Neural progenitor cell (in vitro differentiated cells): Measurements from ENCODE around the gene CDC42BPG. TPM values are rescaled to one million over a fixed set of nuclear protein-coding genes. Genes with fewer than 3 reads are reported as not detected.

Experiments
- DNase-seq: peaks from one replicate; pipeline ENCODE4 v3.0.0-alpha.2; 2016; ENCODE audit warnings: low spot score
- H2AFZ ChIP-seq: fragments of 200-600 bp; sonication (generic); replicated peaks from 2 replicates; pipeline ENCODE4 v1.6.1; 2016; ENCODE audit warnings: antibody characterized with exemption
- H3F3A ChIP-seq: fragments of 200-600 bp; sonication (generic); 2 replicates; pipeline ENCODE4 v1.6.1; 2016; ENCODE audit warnings: antibody characterized with exemption, low read depth
- H3K27ac ChIP-seq: fragments of 200-600 bp; sonication (generic); 2 replicates; pipeline ENCODE4 v1.5.1; 2016; ENCODE audit warnings: mild to moderate bottlenecking
- H3K27me3 ChIP-seq: fragments of 200-600 bp; sonication (generic); 2 replicates; pipeline ENCODE4 v1.6.1; 2016; ENCODE audit warnings: mild to moderate bottlenecking, moderate library complexity
- H3K36me3 ChIP-seq: fragments of 200-600 bp; sonication (generic); 2 replicates; pipeline ENCODE4 v1.5.1; 2016
- H3K4me1 ChIP-seq: fragments of 200-600 bp; sonication (generic); 2 replicates; pipeline ENCODE4 v1.6.1; 2016; ENCODE audit warnings: mixed run types
- H3K4me2 ChIP-seq: fragments of 200-600 bp; sonication (generic); 2 replicates; pipeline ENCODE4 v1.6.1; 2016
- H3K4me3 ChIP-seq: fragments of 200-600 bp; sonication (generic); 2 replicates; pipeline ENCODE4 v1.5.1; 2016
- H3K79me2 ChIP-seq: fragments of 200-600 bp; sonication (generic); 2 replicates; pipeline ENCODE4 v1.6.1; 2016; ENCODE audit warnings: low read depth
- H3K9ac ChIP-seq: fragments of 200-600 bp; sonication (generic); 2 replicates; pipeline ENCODE4 v1.6.1; 2016
- H3K9me3 ChIP-seq: fragments of 200-600 bp; sonication (generic); 2 replicates; pipeline ENCODE4 v1.5.1; 2016; ENCODE audit warnings: low read depth
- H4K20me1 ChIP-seq: fragments of 200-600 bp; sonication (generic); 2 replicates; pipeline ENCODE4 v1.6.1; 2016; ENCODE audit warnings: low read depth
- H3K27ac Mint-ChIP-seq: 3 replicates; pipeline ENCODE4 v1.8.0; 2021; ENCODE audit warnings: mixed read lengths
- H3K27me3 Mint-ChIP-seq: 2 replicates; pipeline ENCODE4 v1.8.0; 2022; ENCODE audit warnings: low read depth, mild to moderate bottlenecking, inconsistent platforms, moderate library complexity, mixed read lengths; ENCODE audit not compliant: insufficient read depth
- H3K36me3 Mint-ChIP-seq: 3 replicates; pipeline ENCODE4 v1.8.0; 2021; ENCODE audit warnings: mixed read lengths
- H3K4me1 Mint-ChIP-seq: 3 replicates; pipeline ENCODE4 v1.8.0; 2021; ENCODE audit warnings: mixed read lengths
- H3K4me3 Mint-ChIP-seq: 3 replicates; pipeline ENCODE4 v1.8.0; 2021; ENCODE audit warnings: mild to moderate bottlenecking, moderate library complexity, mixed read lengths
- H3K9me3 Mint-ChIP-seq: 3 replicates; pipeline ENCODE4 v1.8.0; 2020; ENCODE audit warnings: mixed read lengths
- CTCF ChIP-seq: fragments of 200-600 bp; sonication (generic); IDR thresholded peaks from 2 replicates; pipeline ENCODE4 v1.5.1; 2017; ENCODE audit warnings: antibody characterized with exemption, mild to moderate bottlenecking
- EZH2 ChIP-seq: fragments of 200-600 bp; sonication (generic); IDR thresholded peaks from 2 replicates; pipeline ENCODE4 v1.6.1; 2017; ENCODE audit warnings: antibody characterized with exemption, mild to moderate bottlenecking, moderate library complexity
- EZH2phosphoT487 ChIP-seq: fragments of 200-600 bp; sonication (generic); IDR thresholded peaks from 2 replicates; pipeline ENCODE4 v1.6.1; 2017; ENCODE audit warnings: antibody characterized with exemption
- total RNA-seq: library from RNA; depleted of rRNA; stranded (reverse); fragments of >200 nt; gene quantifications from 2 replicates; pipeline ENCODE4 v1.2.3, GENCODE V29; 2015; ENCODE audit warnings: low replicate concordance

The CDC42BPG gene
- total RNA-seq, 1 donor from 2014 or later: 0.62 TPM

DNA sequence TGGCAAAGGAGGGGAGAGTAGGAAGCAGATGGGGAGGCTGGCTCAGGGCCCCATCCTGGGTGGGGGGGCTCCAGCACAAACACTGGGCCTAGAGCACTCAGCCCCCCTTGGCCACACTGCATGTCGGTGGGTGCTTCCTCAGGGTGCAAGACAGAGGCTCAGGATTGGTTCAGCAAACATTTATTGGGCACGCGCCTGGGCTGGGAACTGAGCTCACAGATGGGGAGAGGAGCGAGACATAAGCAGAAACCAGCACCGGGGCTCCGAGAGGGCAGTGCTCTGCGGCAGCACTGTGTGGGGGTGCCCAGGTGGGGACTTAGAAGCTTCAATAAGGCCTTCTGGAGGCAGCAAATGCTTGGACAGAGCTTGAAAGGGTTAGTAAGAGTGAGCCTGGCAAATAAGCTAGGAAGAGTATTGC, 46.1 kb upstream of the CDC42BPG start:
- DNase-seq: no peak
- Histone ChIP-seq H3K4me2 (no peak overlapping the region), H3K9ac (no peak overlapping the region), H3F3A (peaks cover 3% of the 10 kb centered on the region), H3K79me2 (no peaks in the 10 kb centered on the region), H3K27ac (no peak overlapping the region), H3K4me1 (peaks cover 12% of the 10 kb centered on the region), H3K4me3 (no peak overlapping the region), H3K27me3 (no peaks in the 10 kb centered on the region), H3K36me3 (no peaks in the 10 kb centered on the region), H3K9me3 (no peaks in the 10 kb centered on the region), H4K20me1 (peaks cover 5% of the 10 kb centered on the region), H2AFZ (no peak overlapping the region)
- no peaks in the 10 kb centered on the region for H3K9me3 Mint-ChIP-seq
- no peaks in the 10 kb centered on the region for H3K36me3 Mint-ChIP-seq
- peaks cover 12% of the 10 kb centered on the region for H3K4me1 Mint-ChIP-seq
- peaks cover 5% of the 10 kb centered on the region for H3K27me3 Mint-ChIP-seq
- TF ChIP-seq EZH2phosphoT487: no peak
- no peak for TF ChIP-seq EZH2
- TF ChIP-seq CTCF: no peak
- peak overlapping the region; percentile 50 for H3K27ac Mint-ChIP-seq
- H3K4me3 Mint-ChIP-seq: no peak overlapping the region

GRCh38 chr11:64888729-64889511, 44.5 kb upstream of the CDC42BPG start:
- H3K4me1 Mint-ChIP-seq: peaks cover 12% of the 10 kb centered on the region

GRCh38 chr11:64888406-64888728, 43.9 kb upstream of the CDC42BPG start:
- Histone ChIP-seq H2AFZ (peak overlapping the region; percentile 97), H3K27me3 (no peaks in the 10 kb centered on the region), H4K20me1 (no peaks in the 10 kb centered on the region), H3K4me1 (peaks cover 12% of the 10 kb centered on the region), H3K79me2 (no peaks in the 10 kb centered on the region), H3K27ac (no peak overlapping the region), H3K9me3 (no peaks in the 10 kb centered on the region), H3F3A (peaks cover 3% of the 10 kb centered on the region), H3K36me3 (no peaks in the 10 kb centered on the region), H3K4me2 (peak overlapping the region; percentile 74), H3K4me3 (no peak overlapping the region), H3K9ac (no peak overlapping the region)
- TF ChIP-seq CTCF (no peak), EZH2 (no peak), EZH2phosphoT487 (no peak)
- peak overlapping the region; percentile 97 for H3K27ac Mint-ChIP-seq
- peaks cover 9% of the 10 kb centered on the region for H3K27me3 Mint-ChIP-seq
- no peaks in the 10 kb centered on the region for H3K9me3 Mint-ChIP-seq
- no peak overlapping the region for H3K4me3 Mint-ChIP-seq
- H3K36me3 Mint-ChIP-seq: no peaks in the 10 kb centered on the region
- no peak for DNase-seq
- H3K4me1 Mint-ChIP-seq: peaks cover 12% of the 10 kb centered on the region

More at GRCh38 chr11:64888729-64889511, 44.5 kb upstream of the CDC42BPG start:
- peaks cover 3% of the 10 kb centered on the region for H3F3A ChIP-seq
- TF ChIP-seq CTCF (no peak), EZH2 (no peak), EZH2phosphoT487 (no peak)
- Mint-ChIP-seq H3K36me3 (no peaks in the 10 kb centered on the region), H3K4me3 (no peak overlapping the region), H3K27ac (peak overlapping the region; percentile 76), H3K9me3 (no peaks in the 10 kb centered on the region), H3K27me3 (peaks cover 8% of the 10 kb centered on the region)
- H3K9ac ChIP-seq: no peak overlapping the region
- H3K36me3 ChIP-seq: no peaks in the 10 kb centered on the region
- H3K4me3 ChIP-seq: no peak overlapping the region
- H3K9me3 ChIP-seq: no peaks in the 10 kb centered on the region
- H2AFZ ChIP-seq: peak overlapping the region; percentile 97
- H3K4me2 ChIP-seq: peak overlapping the region; percentile 74
- no peaks in the 10 kb centered on the region for H3K79me2 ChIP-seq
- no peaks in the 10 kb centered on the region for H4K20me1 ChIP-seq
- H3K27me3 ChIP-seq: no peaks in the 10 kb centered on the region
- no peak overlapping the region for H3K27ac ChIP-seq
- DNase-seq: no peak
- H3K4me1 ChIP-seq: peaks cover 12% of the 10 kb centered on the region
